ENCODE data around the gene EPG5. TPM values are rescaled to one million over a fixed set of nuclear protein-coding genes. Genes with fewer than 3 reads are reported as not detected.
"Not testable (repeated sequence)": the region's sequence is repeated elsewhere in the genome, so short reads cannot be mapped to it uniquely, and the experiment has no call there.

EPG5 gene
- total RNA-seq, 1 experiment from 2014 or later: 5.8 TPM

- DNase-seq (ENCODE audit: low spot score): no peak
Observed at GRCh38 chr18:45871431-45872084, 95.6 kb downstream of the EPG5 start.

DNA sequence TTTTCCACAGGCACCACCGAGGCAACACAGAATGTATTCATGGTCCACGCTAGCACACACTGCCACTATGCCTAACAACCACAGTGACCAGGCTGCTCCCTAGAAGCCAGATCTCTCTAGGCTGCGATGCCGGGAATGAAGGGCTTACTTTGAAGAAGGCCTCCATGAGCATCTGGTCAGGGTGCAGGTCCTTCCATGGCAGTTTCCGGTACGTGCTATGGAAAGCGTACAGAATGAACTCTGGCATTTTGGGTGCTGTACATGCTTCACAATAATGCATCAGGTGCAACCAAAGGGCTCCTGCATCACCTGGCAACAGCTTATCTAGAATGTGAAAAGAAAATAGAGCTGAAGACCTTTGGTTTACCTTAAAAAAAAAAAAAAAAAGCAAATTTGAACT lies 96.7 kb downstream of the EPG5 start:
- DNase-seq (ENCODE audit: low spot score): no peak

DNA sequence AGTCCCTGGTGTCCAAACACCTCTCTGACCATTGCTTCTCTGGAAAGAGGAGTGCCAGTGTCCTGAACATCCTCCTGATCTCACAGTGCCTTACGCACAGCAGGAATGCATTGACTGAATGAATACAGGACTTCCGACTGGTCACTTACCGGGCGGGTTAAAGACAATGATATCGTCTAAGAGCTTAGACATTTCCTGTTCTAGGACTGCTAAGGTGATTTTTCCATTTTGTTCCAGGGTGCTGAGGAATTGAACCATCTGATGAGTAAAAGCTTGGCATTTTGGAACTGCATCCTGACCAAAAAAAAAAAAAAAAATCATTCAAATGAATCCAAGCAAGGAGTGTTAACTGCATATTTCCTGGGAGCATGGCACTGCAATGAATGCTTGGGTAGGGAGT lies 101.7 kb downstream of the EPG5 start:
- DNase-seq (ENCODE audit: low spot score): no peak

GRCh38 chr18:45864081-45864480 lies 103.0 kb downstream of the EPG5 start:
- DNase-seq (ENCODE audit: low spot score): no peak

GRCh38 chr18:45863469-45863868 lies 103.7 kb downstream of the EPG5 start:
- no peak for DNase-seq (ENCODE audit: low spot score)

GRCh38 chr18:45861926-45862325 lies 105.2 kb downstream of the EPG5 start:
- no peak for DNase-seq (ENCODE audit: low spot score)

- no peak for DNase-seq (ENCODE audit: low spot score)
Observed at GRCh38 chr18:45860971-45861370, 106.2 kb downstream of the EPG5 start.

DNA sequence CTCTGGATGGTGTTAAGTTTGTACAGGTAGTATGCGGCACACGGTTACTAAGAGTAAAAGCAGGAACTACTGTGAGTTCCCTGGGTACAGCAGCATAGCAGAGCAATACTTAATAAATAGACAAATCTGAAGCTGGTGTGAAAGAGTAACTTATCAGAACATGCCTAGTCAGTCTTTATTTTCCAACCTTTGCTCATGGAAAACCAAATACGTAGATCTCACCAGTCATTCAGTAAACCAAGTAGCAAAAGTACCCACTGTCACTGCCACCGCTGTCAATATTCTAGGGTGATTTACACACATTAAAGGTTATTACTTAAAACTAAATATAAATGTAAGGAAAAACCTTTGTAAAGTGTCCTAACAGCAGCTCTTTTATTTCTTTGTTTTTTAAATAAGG lies 106.6 kb downstream of the EPG5 start:
- no peak for DNase-seq (ENCODE audit: low spot score)

DNA sequence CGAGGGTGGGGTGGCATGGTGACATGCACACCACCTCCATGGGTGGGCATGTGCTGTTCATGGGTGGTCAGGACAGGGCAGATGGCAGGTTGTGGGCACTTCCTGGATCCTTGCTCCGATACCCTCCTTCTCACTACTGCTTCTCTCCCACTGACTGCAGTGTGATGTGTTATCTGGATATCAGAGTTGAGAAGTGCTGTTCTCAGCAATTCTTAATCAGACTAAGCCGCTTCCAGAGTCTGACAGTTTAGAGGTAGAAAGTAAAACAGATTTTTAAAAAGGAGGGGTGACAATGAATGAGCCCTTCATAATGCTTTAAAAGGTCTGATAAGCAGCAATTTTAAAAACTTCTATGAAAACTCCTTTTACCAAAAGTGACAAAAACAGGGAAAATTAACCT lies 107.8 kb downstream of the EPG5 start:
- DNase-seq (ENCODE audit: low spot score): no peak

- DNase-seq (ENCODE audit: low spot score): no peak
Observed at GRCh38 chr18:45856531-45856930, 110.6 kb downstream of the EPG5 start.

GRCh38 chr18:45854036-45854586 lies 113.0 kb downstream of the EPG5 start:
- no peak for DNase-seq (ENCODE audit: low spot score)

- DNase-seq (ENCODE audit: low spot score): no peak
Observed at GRCh38 chr18:45852631-45853030, 114.5 kb downstream of the EPG5 start.

DNA sequence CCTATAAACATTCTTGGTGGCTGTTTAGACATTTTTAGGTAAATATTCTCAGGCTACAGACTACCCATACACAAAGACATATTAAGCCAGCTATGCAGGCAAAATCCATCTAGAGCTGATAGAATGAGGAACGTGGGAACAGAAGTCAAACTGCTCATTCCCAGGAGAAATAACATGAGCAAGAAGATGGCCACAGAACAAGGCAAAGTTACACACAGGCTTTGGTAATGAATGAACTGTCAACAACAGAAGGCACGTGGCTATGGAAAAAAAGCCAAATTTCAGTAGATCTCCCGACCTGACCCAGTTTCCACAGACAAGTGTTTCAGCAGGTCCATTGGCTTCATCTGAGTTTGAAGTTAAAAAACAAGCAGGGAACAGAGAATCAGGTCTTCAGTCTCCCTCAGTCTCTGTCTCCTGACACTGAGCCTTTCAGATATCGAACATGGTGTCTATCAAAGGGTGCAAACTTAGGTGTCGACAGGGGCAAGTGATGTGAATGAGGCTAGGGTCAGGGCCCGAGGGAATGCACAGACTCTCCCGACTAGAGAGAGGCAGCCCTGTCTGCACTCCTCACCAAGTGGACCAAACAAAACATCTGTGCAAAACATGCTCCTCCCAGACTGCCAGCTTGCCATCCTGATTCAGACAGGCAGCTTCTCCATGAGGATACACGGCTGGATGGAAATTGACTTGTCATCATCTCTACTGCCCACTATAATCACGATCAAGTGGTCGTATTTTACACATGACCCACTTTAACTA lies 115.8 kb downstream of the EPG5 start:
- no peak for DNase-seq (ENCODE audit: low spot score)

- no peak for DNase-seq (ENCODE audit: low spot score)
Observed at GRCh38 chr18:45850021-45850420, 117.1 kb downstream of the EPG5 start.

- no peak for DNase-seq (ENCODE audit: low spot score)
Observed at GRCh38 chr18:45849529-45849928, 117.6 kb downstream of the EPG5 start.

GRCh38 chr18:45848643-45849042 lies 118.5 kb downstream of the EPG5 start:
- DNase-seq (ENCODE audit: low spot score): not testable (repeated sequence)

- no peak for DNase-seq (ENCODE audit: low spot score)
Observed at GRCh38 chr18:45847119-45847518, 120.0 kb downstream of the EPG5 start.

DNA sequence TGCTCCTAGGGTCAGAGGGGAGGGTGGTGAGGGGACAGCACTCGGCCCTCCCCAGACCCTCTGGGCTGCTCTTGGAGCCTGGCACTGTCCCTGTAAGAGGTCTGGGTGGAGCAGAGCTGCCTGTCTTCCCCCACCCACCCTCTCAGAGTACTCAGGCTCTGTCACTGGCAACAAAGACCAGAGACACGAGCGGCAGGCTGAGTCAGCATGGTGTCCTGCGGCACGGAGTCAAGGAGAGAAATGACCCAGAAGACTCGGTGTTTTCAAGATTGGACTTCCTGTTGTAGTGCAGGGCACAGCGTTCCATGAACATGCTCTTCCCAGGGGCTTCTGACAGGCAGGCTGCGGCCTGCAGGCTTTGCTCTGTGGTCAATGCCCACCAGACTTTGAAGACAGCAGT lies 121.7 kb downstream of the EPG5 start:
- no peak for DNase-seq (ENCODE audit: low spot score)

DNA sequence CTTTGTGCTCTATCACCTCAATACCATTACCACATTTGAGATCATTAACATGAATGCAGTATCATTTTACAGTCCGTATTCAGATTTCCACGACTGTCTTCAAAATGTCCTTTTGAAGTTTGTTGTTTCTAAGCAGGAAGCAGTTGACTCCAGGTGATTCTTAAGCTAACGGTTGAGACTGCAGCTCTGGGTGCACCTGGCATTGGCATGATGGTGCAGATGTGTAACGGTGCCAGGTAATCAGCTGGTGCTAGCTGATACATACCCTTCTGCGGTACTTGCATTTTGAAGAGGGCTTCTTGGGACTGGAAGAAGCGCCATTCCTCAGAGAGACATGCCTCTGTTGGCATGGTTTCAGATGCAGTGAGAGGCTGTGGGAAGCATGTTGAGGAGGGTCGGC lies 122.2 kb downstream of the EPG5 start:
- no peak for DNase-seq (ENCODE audit: low spot score)

DNA sequence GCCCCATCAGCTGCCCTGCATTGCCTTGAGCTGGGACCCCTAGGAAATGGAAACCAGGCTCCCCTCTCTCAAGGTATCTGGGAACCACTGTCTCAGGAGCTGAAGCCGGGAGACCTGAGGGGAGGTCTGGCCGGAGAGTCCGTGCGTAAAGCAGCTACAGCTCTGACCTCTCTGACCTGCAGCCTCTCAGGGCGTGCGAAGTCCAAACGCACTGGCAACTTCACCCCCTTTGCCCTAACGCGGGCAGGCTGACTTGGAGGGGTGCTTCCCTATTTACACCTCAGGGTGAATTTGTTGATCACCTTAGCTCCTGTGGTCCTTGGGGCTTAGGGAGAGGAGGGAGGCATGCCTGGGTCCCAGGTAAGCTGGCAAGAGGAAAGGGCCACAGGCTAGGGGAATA lies 124.1 kb downstream of the EPG5 start:
- DNase-seq (ENCODE audit: low spot score): no peak

- DNase-seq (ENCODE audit: low spot score): no peak
Observed at GRCh38 chr18:45841765-45842442, 125.2 kb downstream of the EPG5 start.

DNA sequence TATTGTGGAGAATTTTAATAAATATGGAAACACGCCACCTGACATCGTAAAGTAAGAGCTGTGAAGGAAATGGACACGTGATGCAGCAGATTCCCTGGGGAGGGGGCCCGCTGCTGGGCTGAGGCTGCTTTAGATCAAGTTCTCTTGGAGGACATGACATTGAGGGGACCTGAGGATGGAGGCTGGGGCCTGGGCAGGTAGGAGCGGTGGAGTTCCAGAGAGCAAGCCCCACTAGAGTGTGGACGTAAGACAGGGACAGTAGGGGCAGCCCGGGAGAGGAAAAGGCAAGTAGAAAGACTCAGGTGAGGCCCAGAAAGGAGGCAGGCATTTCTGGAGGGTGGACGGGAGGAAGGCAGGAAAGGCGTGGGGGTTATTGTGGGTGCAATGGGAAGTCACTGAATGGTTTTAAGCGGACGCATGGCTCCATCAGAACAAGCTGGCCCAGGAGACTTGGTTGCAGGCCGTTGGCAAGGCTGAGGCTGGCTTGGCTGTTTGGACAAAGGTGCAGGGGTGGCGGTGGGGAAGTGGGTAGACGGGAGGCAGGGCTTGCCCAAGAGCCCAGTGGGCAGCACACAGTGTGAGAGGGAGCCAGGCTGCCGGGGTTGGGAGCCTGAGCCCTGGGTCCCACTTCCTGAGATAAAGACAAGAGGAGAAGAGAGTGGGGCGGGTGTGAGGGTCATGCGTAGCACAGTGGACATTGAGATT lies 125.9 kb downstream of the EPG5 start:
- no peak for DNase-seq (ENCODE audit: low spot score)

Measured in H4 (cell line).